Heart left ventricle (tissue), 16 donors: Measurements from ENCODE around the gene PCGF1. TPM values are rescaled to one million over a fixed set of nuclear protein-coding genes. Genes with fewer than 3 reads are reported as not detected.
A peak's percentile ranks its signal among the peaks of the same experiment; 100 is the strongest.

Source experiments
- ATAC-seq, 4 donors: fragments of 200-7000 bp; cut with Tn5 transposase; one replicate each; pipeline ENCODE4 v1.9.1; 2020 to 2022; ENCODE audit warnings: moderate library complexity in 4 of 4, mild to moderate bottlenecking in 3 of 4, moderate number of reproducible peaks in 1 of 4
- DNase-seq, 5 donors: peaks; one replicate each; pipeline ENCODE4 v3.0.0-alpha.2; 2020
- H3K27ac ChIP-seq, 12 donors: fragments of 200-600 bp; sonication (generic) in 4 of 12; one replicate each; pipeline versions ENCODE4 v1.5.0 to v1.8.0; 2016 to 2022; ENCODE audit warnings: mild to moderate bottlenecking in 2 of 12
- H3K27me3 ChIP-seq, 9 donors: fragments of 200-600 bp; sonication (generic) in 2 of 9; one replicate each; pipeline versions ENCODE4 v1.5.1 to v1.8.0; 2016 to 2022; ENCODE audit warnings: mild to moderate bottlenecking in 3 of 9
- H3K36me3 ChIP-seq, 9 donors: fragments of 200-600 bp; sonication (generic) in 2 of 9; one replicate each; pipeline versions ENCODE4 v1.5.0 to v1.8.0; 2018 to 2022; ENCODE audit warnings: mild to moderate bottlenecking in 2 of 9
- H3K4me1 ChIP-seq, 12 donors: fragments of 200-600 bp; sonication (generic) in 4 of 12; one replicate each; pipeline versions ENCODE4 v1.5.0 to v1.8.0; 2016 to 2022; ENCODE audit warnings: mild to moderate bottlenecking in 3 of 12
- H3K4me3 ChIP-seq, 12 donors: fragments of 200-600 bp; sonication (generic) in 4 of 12; one replicate each; pipeline versions ENCODE4 v1.5.0 to v1.8.0; 2017 to 2022; ENCODE audit warnings: mild to moderate bottlenecking in 9 of 12, moderate library complexity in 4 of 12
- H3K9me3 ChIP-seq, 12 donors: fragments of 200-600 bp; sonication (generic) in 4 of 12; one replicate each; pipeline versions ENCODE4 v1.5.0 to v1.8.0; 2016 to 2022; ENCODE audit warnings: mild to moderate bottlenecking in 1 of 12
- CTCF ChIP-seq, 12 donors: fragments of 200-600 bp; sonication (generic) in 4 of 12; IDR thresholded peaks; one replicate each; pipeline versions ENCODE4 v1.5.0 to v1.8.0; 2018 to 2022; ENCODE audit warnings: antibody characterized with exemption in 12 of 12, mild to moderate bottlenecking in 5 of 12
- POLR2A ChIP-seq, 2 donors: fragments of 450-650 bp; IDR thresholded peaks; one replicate each; pipeline ENCODE4 v1.6.1; 2017; ENCODE audit warnings: antibody characterized with exemption in 2 of 2, mild to moderate bottlenecking in 2 of 2, moderate library complexity in 2 of 2
- WGBS, 4 donors: extraction: QIAGEN DNeasy Blood & Tissue Kit in 2 of 4; methylation state at CpG; one replicate each; pipeline versions ENCODE4 v1.1.5 to v1.1.7; 2013 to 2018; 5-methylcytosine and 5-hydroxymethylcytosine counted together
- intact Hi-C, 10 donors: fragments of 100-400 bp; cut with DNase I; formaldehyde crosslinking; loops; one replicate each; pipeline versions ENCODE4 v1.11.1 to v1.14.2; 2022
- polyA plus RNA-seq, 2 donors: library from polyadenylated mRNA; stranded (reverse); fragments of 200-250 nt; gene quantifications; one replicate each; pipeline ENCODE4 v1.2.3, GENCODE V29; 2013
- total RNA-seq, 9 donors: library from RNA; depleted of rRNA in 2 of 9; stranded (reverse); fragments of >200 nt in 2 of 9; fragmentation: NEBNext Ultra II Directional in 3 of 9; extraction: Animal tissue kit (Norgen Biotek cat#: 25700) in 3 of 9; gene quantifications; one replicate each; pipeline versions ENCODE4 v1.1.0 to v1.2.4, GENCODE V29; 2016 to 2023
- donor health status: ischemic (EF 13 %, LVEDD 7.1; RV severe dilation, severe dysfunction).
- donor health status: healthy with polysubstance abuse.
- donor health status: DM: no; HTN: yes; CAD: no.
- donor health status: DM: no; HTN: no; CAD: no.
- donor health status: ischemic (EF 25% LVEDD 6.9; RV normal size, moderate dysfunction).
- donor health status: ischemic (EF 25% LVEDD 5.7; RV mildly dilated, moderate dysfunction).
- donor health status: healthy.
- donor health status: DM: yes; HTN: yes; CAD: no.
- donor health status: ischemic (EF 35%, LVEDD 5.7; RV mildly dilated, moderate dysfunction).
- donor health status: nonischemic (EF 11% LVEDD 7.7; RV severe dilation, severe dysfunction).
- donor health status: DM: yes; HTN: yes; CAD: no.
- donor health status: PGD.
- donor health status: ischemic (EF 29% LVEDD 5.4; RV normal size, mild dysfunction).
- donor health status: nonischemic (EF 23%, LVEDD 6.1; RV moderate dilation, normal function).

Gene PCGF1
- total and polyA plus RNA-seq, 11 donors, result 10.6 to 24.9 (median 19.2) TPM

DNA sequence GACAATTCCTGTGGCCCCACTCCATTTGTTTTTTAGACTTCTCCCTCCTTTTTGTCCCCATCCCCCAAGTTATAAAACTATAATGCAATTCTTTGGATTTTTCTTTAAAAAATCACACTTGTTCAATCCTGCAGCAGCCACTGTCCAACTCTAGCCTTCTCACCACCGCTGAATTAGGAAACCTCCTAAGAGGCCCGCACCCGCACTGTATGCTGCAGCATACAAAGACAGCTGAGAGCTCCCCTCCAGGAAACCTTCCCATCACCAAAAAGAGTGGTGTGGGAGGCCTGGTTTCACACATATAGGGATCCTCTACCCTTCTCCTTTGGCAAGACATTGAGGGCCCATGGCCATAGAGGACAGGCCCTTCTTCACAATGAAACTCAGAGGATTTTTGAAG is 2.9 kb downstream of the PCGF1 start:
- 89 to 97% (median 94%) methylated on average over 3 of the region's 3 CpGs for WGBS, 4 donors
- peak overlapping the region in 8 of 12 donors; percentile 59 to 87 (median 66) for H3K4me3 ChIP-seq

GRCh38 chr2:74503506-74504475 is 3.7 kb downstream of the PCGF1 start:
- Histone ChIP-seq H3K27ac (peak overlapping the region; percentile 72 to 90 (median 84)), H3K4me1 (peaks cover 10 to 71% (median 50%) of the 10 kb centered on the region in 12 donors), H3K4me3 (peak overlapping the region; percentile 36 to 87 (median 62)), H3K9me3 (no peaks in the 10 kb centered on the region), H3K36me3 (peaks cover 0 to 18% (median 15%) of the 10 kb centered on the region in 9 donors), H3K27me3 (peaks cover 9 to 57% (median 26%) of the 10 kb centered on the region in 9 donors)
- 26 to 43% (median 30%) methylated on average over 35 to 45 of the region's 45 CpGs for WGBS, 4 donors
- TF ChIP-seq POLR2A (IDR thresholded peaks at IDR 0.05) (no peak), CTCF (IDR thresholded peaks at IDR 0.05) (no peak)
- DNase-seq, result no peak
- no peak for ATAC-seq
- intact Hi-C loops, result loop anchor here in 4 of 10 donors (1.0 to 5.0 kb wide), 4 partner anchors 26 to 84 kb away; partner anchors contain the start of genes AUP1 (in 1 of the 4) and HTRA2 (in 1 of the 4)

More for the DNA sequence above, 2.9 kb downstream of the PCGF1 start:
- ATAC-seq (no peak), DNase-seq (no peak)
- intact Hi-C loops, result loop anchor here in 4 of 10 donors (5.0 kb wide), 3 partner anchors 73 to 83 kb away; no protein-coding TSS in a partner anchor
- Histone ChIP-seq H3K36me3 (peaks cover 0 to 18% (median 15%) of the 10 kb centered on the region in 9 donors), H3K4me1 (peaks cover 7 to 63% (median 42%) of the 10 kb centered on the region in 12 donors), H3K27ac (peak overlapping the region in 3 of 12 donors; percentile 88 to 90 (median 89)), H3K9me3 (no peaks in the 10 kb centered on the region), H3K27me3 (peaks cover 9 to 53% (median 21%) of the 10 kb centered on the region in 9 donors)
- TF ChIP-seq POLR2A (IDR thresholded peaks at IDR 0.05) (no peak), CTCF (IDR thresholded peaks at IDR 0.05) (no peak)

DNA sequence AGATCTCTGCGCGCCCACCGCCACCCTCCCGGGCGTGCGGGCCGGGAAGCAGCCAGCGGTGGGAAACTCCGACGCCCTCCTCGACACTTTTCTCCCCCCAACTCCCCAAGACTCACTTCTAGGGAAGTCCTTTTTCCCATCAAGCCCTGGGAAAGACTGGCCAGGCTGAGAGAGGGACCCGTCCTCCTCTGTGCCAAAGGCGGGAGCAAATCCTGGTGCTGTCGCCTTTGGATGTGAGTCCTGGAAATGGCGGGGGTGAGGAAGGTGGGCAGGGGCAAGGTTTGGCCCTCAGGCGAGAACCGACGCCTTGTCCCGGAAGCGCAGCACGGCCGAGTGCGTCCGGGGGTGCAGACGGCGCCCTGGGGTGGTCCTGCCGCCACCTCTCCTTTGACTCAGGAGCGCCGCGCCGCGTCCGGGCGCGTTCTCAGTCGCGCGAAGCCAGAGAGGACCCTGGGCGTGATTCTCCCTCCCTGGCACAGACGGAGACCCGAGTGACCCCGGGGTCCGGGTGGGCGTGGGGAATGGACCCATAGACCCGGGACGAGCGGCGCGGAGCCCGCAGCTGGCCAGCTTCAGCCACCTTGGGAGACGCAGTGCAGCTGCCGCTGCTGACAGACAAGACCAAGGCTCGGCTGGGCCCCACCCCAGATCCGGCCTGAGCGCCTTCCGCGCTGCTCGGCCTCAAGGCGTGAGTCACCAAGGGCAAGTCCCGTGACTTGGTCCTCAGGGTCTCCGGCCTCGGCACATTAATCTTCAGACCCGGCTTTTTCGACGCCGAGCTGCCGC is 4.6 kb downstream of the PCGF1 start:
- no peaks in the 10 kb centered on the region for H3K9me3 ChIP-seq
- TF ChIP-seq POLR2A (IDR thresholded peaks at IDR 0.05) (peak in 1 of 2 donors; percentile 71), CTCF (IDR thresholded peaks at IDR 0.05) (peak in 7 of 12 donors; percentile 7 to 53 (median 39))
- peak overlapping the region; percentile 36 to 87 (median 62) for H3K4me3 ChIP-seq
- WGBS, 4 donors, result 0 to 4% (median 1%) methylated on average over 23 to 67 of the region's 67 CpGs
- peaks cover 17 to 63% (median 33%) of the 10 kb centered on the region in 9 donors for H3K27me3 ChIP-seq
- peak; percentile 85 to 92 (median 90) for DNase-seq
- H3K27ac ChIP-seq, result peak overlapping the region; percentile 72 to 90 (median 84)
- H3K4me1 ChIP-seq, result peaks cover 10 to 75% (median 54%) of the 10 kb centered on the region in 12 donors
- intact Hi-C loops, result loop anchor here in 4 of 10 donors (1.0 to 5.0 kb wide), 4 partner anchors 26 to 84 kb away; partner anchors contain the start of genes AUP1 (in 1 of the 4) and HTRA2 (in 1 of the 4)
- ATAC-seq, result peak; percentile 32 to 74 (median 73)
- peaks cover 0 to 18% (median 15%) of the 10 kb centered on the region in 9 donors for H3K36me3 ChIP-seq
